ENCODE results near the gene CST9.
"Not testable (repeated sequence)": the region's sequence is repeated elsewhere in the genome, so short reads cannot be mapped to it uniquely, and the experiment has no call there.

CST9 gene

GRCh38 chr20:23622839-23623343 is 17.2 kb upstream of the CST9 start:
- no peak for TF ChIP-seq CTCF (IDR thresholded peaks at IDR 0.05; ENCODE audit: control insufficient read depth, extremely low read depth, insufficient read depth)
- H3K4me3 ChIP-seq (ENCODE audit: low read depth, low read length): no peak overlapping the region
- DNase-seq (ENCODE audit: low read depth): no peak

- not testable (repeated sequence) for H3K4me3 ChIP-seq (ENCODE audit: low read depth, low read length); DNase-seq (ENCODE audit: low read depth)
These were observed 16.7 kb upstream of the CST9 start for GRCh38 chr20:23622401-23622800.

- H3K4me3 ChIP-seq (ENCODE audit: low read depth, low read length); DNase-seq (ENCODE audit: low read depth): not testable (repeated sequence)
These were observed 15.1 kb upstream of the CST9 start for GRCh38 chr20:23620670-23621386.

GRCh38 chr20:23614163-23614562 is 8.4 kb upstream of the CST9 start:
- no peak overlapping the region for H3K4me3 ChIP-seq (ENCODE audit: low read depth, low read length)
- TF ChIP-seq CTCF (IDR thresholded peaks at IDR 0.05; ENCODE audit: control insufficient read depth, extremely low read depth, insufficient read depth): no peak
- DNase-seq (ENCODE audit: low read depth): no peak

- TF ChIP-seq CTCF (IDR thresholded peaks at IDR 0.05; ENCODE audit: control insufficient read depth, extremely low read depth, insufficient read depth): no peak
- H3K4me3 ChIP-seq (ENCODE audit: low read depth, low read length): no peak overlapping the region
- no peak for DNase-seq (ENCODE audit: low read depth)
These were observed 8.0 kb upstream of the CST9 start for GRCh38 chr20:23613676-23614075.

GRCh38 chr20:23612396-23612795 is 6.7 kb upstream of the CST9 start:
- no peak for DNase-seq (ENCODE audit: low read depth)
- no peak for TF ChIP-seq CTCF (IDR thresholded peaks at IDR 0.05; ENCODE audit: control insufficient read depth, extremely low read depth, insufficient read depth)
- H3K4me3 ChIP-seq (ENCODE audit: low read depth, low read length): no peak overlapping the region

- DNase-seq (ENCODE audit: low read depth): no peak
- no peak overlapping the region for H3K4me3 ChIP-seq (ENCODE audit: low read depth, low read length)
- no peak for TF ChIP-seq CTCF (IDR thresholded peaks at IDR 0.05; ENCODE audit: control insufficient read depth, extremely low read depth, insufficient read depth)
These were observed 3.9 kb upstream of the CST9 start for GRCh38 chr20:23609486-23610109.
